Stimulated activated CD8-positive, alpha-beta memory T cell treated with anti-CD3 and anti-CD28 coated beads, Interleukin-12 subunit alpha, Interleukin-12 subunit beta, amount 100 ng/mL, for 1 hour (primary cell): Measurements from ENCODE around the gene SAMD14.
"Not testable (repeated sequence)": the region's sequence is repeated elsewhere in the genome, so short reads cannot be mapped to it uniquely, and the experiment has no call there.

Experiments
- DNase-seq: peaks from one replicate; pipeline ENCODE4 v3.0.0-alpha.2; 2020; ENCODE audit warnings: low read depth

Gene SAMD14

GRCh38 chr17:50074227-50074626, 55.7 kb downstream of the SAMD14 start:
- no peak for DNase-seq

- DNase-seq = no peak
Observed at GRCh38 chr17:50072925-50073324, 57.0 kb downstream of the SAMD14 start.

- no peak for DNase-seq
Observed at GRCh38 chr17:50072130-50072529, 57.8 kb downstream of the SAMD14 start.

GRCh38 chr17:50071692-50072091, 58.3 kb downstream of the SAMD14 start:
- no peak for DNase-seq

GRCh38 chr17:50070908-50071680, 58.9 kb downstream of the SAMD14 start:
- DNase-seq = no peak

- no peak for DNase-seq
Observed at GRCh38 chr17:50067996-50068395, 62.0 kb downstream of the SAMD14 start.

DNA sequence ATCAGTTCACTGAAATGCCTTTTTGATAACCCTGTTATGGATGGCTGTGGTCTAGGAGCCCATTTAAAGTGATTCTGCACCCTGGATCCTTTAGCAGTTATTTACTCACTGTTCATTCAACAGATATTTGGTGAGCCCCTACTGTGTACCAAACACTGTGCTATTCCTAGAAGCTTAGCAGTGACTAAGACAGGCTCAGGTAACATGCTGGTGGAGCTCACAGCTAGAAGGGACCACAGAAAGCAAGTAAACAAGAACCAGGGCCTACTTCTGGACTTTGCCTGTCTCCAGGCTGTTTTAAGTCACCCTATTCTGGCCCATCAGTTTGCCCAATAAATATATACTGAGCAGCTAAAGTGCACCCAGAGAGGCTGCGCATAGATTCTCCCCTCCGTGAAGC, 63.0 kb downstream of the SAMD14 start:
- DNase-seq = no peak

DNA sequence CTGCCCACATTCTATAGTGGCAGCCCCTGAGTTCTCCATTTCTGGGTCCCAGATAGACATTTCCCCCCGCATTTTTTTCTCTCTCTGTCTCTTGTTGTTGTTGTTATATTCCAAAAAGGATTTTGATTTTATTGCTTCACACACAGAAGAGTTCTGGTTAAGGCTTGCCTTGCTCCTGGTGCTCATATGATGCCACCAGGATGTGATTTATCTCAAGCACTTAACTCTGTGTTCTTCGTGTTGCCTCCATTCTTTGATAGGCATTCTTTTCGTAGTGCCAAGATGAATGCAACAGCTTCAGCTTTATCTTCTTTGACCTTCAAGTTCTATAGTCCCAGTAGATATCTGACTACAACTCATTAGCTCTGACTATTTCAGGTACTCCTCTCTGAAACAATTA, 64.9 kb downstream of the SAMD14 start:
- no peak for DNase-seq

DNA sequence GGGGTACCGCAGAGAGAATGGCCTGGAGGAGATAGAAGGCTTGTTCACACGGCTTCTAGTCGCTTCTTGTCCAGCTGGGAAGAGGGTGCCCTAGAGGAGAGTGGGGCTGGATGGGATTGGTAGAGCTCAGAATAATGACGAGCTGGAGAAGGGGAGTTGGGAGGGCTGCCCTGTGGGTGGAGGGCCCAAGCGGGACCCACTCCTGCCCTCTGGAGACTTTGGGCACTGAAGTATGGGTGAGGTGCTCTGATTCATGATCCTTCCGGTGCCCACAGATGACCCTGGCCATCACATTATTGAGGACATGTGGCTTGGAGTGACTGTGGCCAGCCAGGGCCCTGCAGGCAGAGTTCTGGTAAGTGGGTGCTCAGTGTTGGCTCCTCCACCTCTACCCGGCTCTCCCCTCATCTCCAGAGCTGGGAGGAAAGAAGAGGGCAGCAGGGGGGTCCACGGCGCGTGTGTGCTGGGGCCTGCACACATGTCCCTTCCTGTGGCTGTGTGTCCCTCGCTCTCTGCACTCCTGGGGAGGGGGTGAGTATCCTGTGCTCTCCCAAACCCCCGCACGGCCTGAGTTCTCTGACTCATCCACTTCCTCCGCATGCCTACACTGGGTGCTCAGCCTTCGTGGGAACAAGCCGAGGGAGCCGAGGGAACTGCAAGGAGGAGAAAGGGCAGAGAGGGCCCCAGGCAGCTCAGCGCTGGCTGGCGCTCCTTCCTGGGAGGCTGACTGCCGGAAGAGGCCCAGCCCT, 65.5 kb downstream of the SAMD14 start:
- no peak for DNase-seq

- no peak for DNase-seq
Observed at GRCh38 chr17:50063561-50064252, 66.3 kb downstream of the SAMD14 start.

GRCh38 chr17:50062293-50063243, 67.4 kb downstream of the SAMD14 start:
- no peak for DNase-seq

DNA sequence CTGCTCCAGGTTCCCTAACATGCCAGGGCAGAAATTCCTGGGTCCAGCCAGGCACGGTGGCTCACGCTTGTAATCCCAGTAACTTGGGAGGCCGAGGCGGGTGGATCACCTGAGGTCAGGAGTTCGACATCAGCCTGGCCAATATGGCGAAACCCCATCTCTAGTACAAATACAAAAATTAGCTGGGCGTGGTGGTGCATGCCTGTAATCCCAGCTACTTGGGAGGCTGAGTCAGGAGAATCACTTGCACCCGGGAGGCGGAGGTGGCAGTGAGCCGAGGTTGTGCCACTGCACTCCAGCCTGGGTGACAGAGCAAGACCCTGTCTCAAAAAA, 68.3 kb downstream of the SAMD14 start:
- not testable (repeated sequence) for DNase-seq

- DNase-seq = no peak
Observed at GRCh38 chr17:50060951-50061712, 68.8 kb downstream of the SAMD14 start.
